ENCODE data around the gene STX16.
"Not testable (repeated sequence)": the region's sequence is repeated elsewhere in the genome, so short reads cannot be mapped to it uniquely, and the experiment has no call there.

STX16 gene

GRCh38 chr20:58647796-58648501 lies 3.1 kb upstream of the STX16 start:
- no peak for TF ChIP-seq CTCF (IDR thresholded peaks at IDR 0.05; ENCODE audit: insufficient read depth, low read length, poor library complexity, severe bottlenecking)
- no peak for DNase-seq (ENCODE audit: extremely low read depth, insufficient read length)
- Histone ChIP-seq H3K27me3 (replicated peaks; ENCODE audit: control insufficient read depth, insufficient read depth, low read length) (no peaks in the 10 kb centered on the region), H3K36me3 (ENCODE audit: control insufficient read depth, insufficient read depth, low read length) (no peaks in the 10 kb centered on the region), H3K4me3 (replicated peaks; ENCODE audit: low read depth, low read length) (no peak overlapping the region)

GRCh38 chr20:58648502-58648825 lies 2.6 kb upstream of the STX16 start:
- H3K36me3 ChIP-seq (ENCODE audit: control insufficient read depth, insufficient read depth, low read length); H3K27me3 ChIP-seq (replicated peaks; ENCODE audit: control insufficient read depth, insufficient read depth, low read length); H3K4me3 ChIP-seq (replicated peaks; ENCODE audit: low read depth, low read length); DNase-seq (ENCODE audit: extremely low read depth, insufficient read length): not testable (repeated sequence)

GRCh38 chr20:58649288-58650180 lies 1.5 kb upstream of the STX16 start:
- H3K27me3 ChIP-seq (replicated peaks; ENCODE audit: control insufficient read depth, insufficient read depth, low read length): no peaks in the 10 kb centered on the region
- peak overlapping the region; percentile 96 for H3K4me3 ChIP-seq (replicated peaks; ENCODE audit: low read depth, low read length)
- no peaks in the 10 kb centered on the region for H3K36me3 ChIP-seq (ENCODE audit: control insufficient read depth, insufficient read depth, low read length)
- no peak for TF ChIP-seq CTCF (IDR thresholded peaks at IDR 0.05; ENCODE audit: insufficient read depth, low read length, poor library complexity, severe bottlenecking)
- DNase-seq (ENCODE audit: extremely low read depth, insufficient read length): peak; percentile 41

- DNase-seq (ENCODE audit: extremely low read depth, insufficient read length): peak; percentile 53
- H3K36me3 ChIP-seq (ENCODE audit: control insufficient read depth, insufficient read depth, low read length): no peaks in the 10 kb centered on the region
- peak overlapping the region; percentile 96 for H3K4me3 ChIP-seq (replicated peaks; ENCODE audit: low read depth, low read length)
- TF ChIP-seq CTCF (IDR thresholded peaks at IDR 0.05; ENCODE audit: insufficient read depth, low read length, poor library complexity, severe bottlenecking): peak; percentile 78
- no peaks in the 10 kb centered on the region for H3K27me3 ChIP-seq (replicated peaks; ENCODE audit: control insufficient read depth, insufficient read depth, low read length)
These were observed 805 bp upstream of the STX16 start for GRCh38 chr20:58650181-58650775.

GRCh38 chr20:58651559-58651945 lies 469 bp downstream of the STX16 start:
- DNase-seq (ENCODE audit: extremely low read depth, insufficient read length): no peak
- H3K27me3 ChIP-seq (replicated peaks; ENCODE audit: control insufficient read depth, insufficient read depth, low read length): no peaks in the 10 kb centered on the region
- H3K4me3 ChIP-seq (replicated peaks; ENCODE audit: low read depth, low read length): peak overlapping the region; percentile 96
- TF ChIP-seq CTCF (IDR thresholded peaks at IDR 0.05; ENCODE audit: insufficient read depth, low read length, poor library complexity, severe bottlenecking): no peak
- H3K36me3 ChIP-seq (ENCODE audit: control insufficient read depth, insufficient read depth, low read length): no peaks in the 10 kb centered on the region
